GM12878 (cell line): Measurements from ENCODE around the gene LILRB3. TPM values are rescaled to one million over a fixed set of nuclear protein-coding genes. Genes with fewer than 3 reads are reported as not detected.
"Not testable (repeated sequence)": the region's sequence is repeated elsewhere in the genome, so short reads cannot be mapped to it uniquely, and the experiment has no call there.

Experiments
- ATAC-seq: fragments of 200-7000 bp; cut with Tn5 transposase; 3 replicates; pipeline ENCODE4 v1.9.1; 2020; ENCODE audit warnings: mild to moderate bottlenecking, moderate library complexity
- BruUV-seq: library from RNA; stranded (reverse); fragments of 400-500 nt; replicated peaks from 2 replicates; lab custom pipeline; 2021; lab: Mats Ljungman, UMichigan
- CTCF ChIA-PET: fragments of 300-600 bp; sonication (Branson Sonifier 250); formaldehyde crosslinking; extraction: SDS; loops from one replicate; lab custom pipeline; 2021; ENCODE audit warnings: inconsistent platforms; lab: Yijun Ruan, JAX
- POLR2A ChIA-PET: fragments of 350-600 bp; formaldehyde crosslinking; extraction: SDS; loops from one replicate; lab custom pipeline; 2021; ENCODE audit warnings: inconsistent platforms; lab: Charles Lee
- RAD21 ChIA-PET: fragments of 300-600 bp; sonication (Branson Sonifier 250); formaldehyde crosslinking; loops from one replicate; lab custom pipeline; 2023; ENCODE audit warnings: antibody characterized with exemption; ENCODE audit not compliant: unreplicated experiment; lab: Charles Lee
- SMC1A ChIA-PET: fragments of 300-600 bp; sonication (Branson Sonifier 250); formaldehyde crosslinking; loops from one replicate; lab custom pipeline; 2023; ENCODE audit not compliant: unreplicated experiment, uncharacterized antibody; lab: Charles Lee
- DNase-seq: peaks from one replicate; pipeline ENCODE4 v3.0.0-alpha.2; 2011; ENCODE audit warnings: low read depth, low spot score
- FAIRE-seq: peaks from 3 replicates; lab custom pipeline; 2011; peaks lifted over from hg19 to GRCh38; lab: Jason Lieb, UNC
- H2AFZ ChIP-seq: 2 replicates; pipeline ENCODE4 v1.6.0; 2011; ENCODE audit warnings: low read depth, low read length, control low read depth; ENCODE audit not compliant: control insufficient read depth
- H3K27ac ChIP-seq: 2 replicates; pipeline ENCODE4 v1.5.1; 2011; ENCODE audit warnings: control low read depth; ENCODE audit not compliant: control insufficient read depth, insufficient read depth
- H3K27me3 ChIP-seq, 2 experiments: replicated peaks in 1 of 2; 2 replicates each; pipeline versions ENCODE4 v1.6.0 to v1.6.1; 2011; ENCODE audit warnings: low read length in 1 of 2; ENCODE audit not compliant: control insufficient read depth in 2 of 2, insufficient read depth in 2 of 2
- H3K36me3 ChIP-seq, 2 experiments: 2 replicates each; pipeline ENCODE4 v1.5.1; 2011; ENCODE audit warnings: low read length in 1 of 2; ENCODE audit not compliant: control insufficient read depth in 2 of 2, insufficient read depth in 2 of 2
- H3K4me1 ChIP-seq: 2 replicates; pipeline ENCODE4 v1.6.1; 2011; ENCODE audit warnings: mild to moderate bottlenecking, low read length, moderate library complexity, mixed read lengths; ENCODE audit not compliant: control insufficient read depth, insufficient read depth
- H3K4me2 ChIP-seq: 2 replicates; pipeline ENCODE4 v1.6.0; 2011; ENCODE audit warnings: control low read depth; ENCODE audit not compliant: control insufficient read depth, insufficient read depth
- H3K4me3 ChIP-seq: fragments of 200-600 bp; sonication (generic); 2 replicates; pipeline ENCODE4 v1.5.1; 2016
- H3K79me2 ChIP-seq: 2 replicates; pipeline ENCODE4 v1.6.0; 2011; ENCODE audit warnings: low read length; ENCODE audit not compliant: control insufficient read depth, insufficient read depth
- H3K9ac ChIP-seq: 2 replicates; pipeline ENCODE4 v1.8.0; 2011; ENCODE audit warnings: low read length, control low read depth, mixed read lengths; ENCODE audit not compliant: control insufficient read depth, insufficient read depth
- H3K9me3 ChIP-seq: replicated peaks from 3 replicates; pipeline ENCODE4 v1.5.1; 2011; ENCODE audit warnings: mild to moderate bottlenecking, low read length; ENCODE audit not compliant: control insufficient read depth, insufficient read depth
- H4K20me1 ChIP-seq: 2 replicates; pipeline ENCODE4 v1.6.0; 2011; ENCODE audit not compliant: control insufficient read depth, insufficient read depth
- BCL11A ChIP-seq: IDR thresholded peaks from 2 replicates; pipeline ENCODE4 v1.6.1; 2011; ENCODE audit warnings: low read depth, low read length
- BCL3 ChIP-seq: IDR thresholded peaks from 2 replicates; pipeline ENCODE4 v1.6.1; 2011; ENCODE audit warnings: borderline replicate concordance, low read depth, mild to moderate bottlenecking, moderate library complexity, low read length; ENCODE audit not compliant: insufficient read depth, poor library complexity, severe bottlenecking
- E2F8 ChIP-seq: fragments of 450-650 bp; IDR thresholded peaks from 2 replicates; pipeline ENCODE4 v1.6.1; 2018; ENCODE audit warnings: mild to moderate bottlenecking, low read depth, moderate library complexity; ENCODE audit not compliant: partially characterized antibody
- NFYA ChIP-seq: IDR thresholded peaks from 2 replicates; pipeline ENCODE4 v1.6.1; 2011; ENCODE audit warnings: low read depth, mild to moderate bottlenecking, low read length, improper control_type of control experiment, borderline replicate concordance
- ZNF384 ChIP-seq: IDR thresholded peaks from 2 replicates; pipeline ENCODE4 v1.6.1; 2012; ENCODE audit warnings: low read depth, mild to moderate bottlenecking, low read length, improper control_type of control experiment, borderline replicate concordance
- WGBS: methylation state at CpG from one replicate; pipeline ENCODE4 v1.1.6; 2016; ENCODE audit warnings: low lambda C conversion rate; ENCODE audit not compliant: insufficient replicate concordance, insufficient coverage; ENCODE audit errors: missing lambda C conversion rate; 5-methylcytosine and 5-hydroxymethylcytosine counted together
- in situ Hi-C: fragments of 300-500 bp; cut with MboI; formaldehyde crosslinking; loops from 9 replicates; pipeline ENCODE4 v1.14.3; 2018; ENCODE audit warnings: mixed read lengths
- intact Hi-C: fragments of 100-400 bp; cut with micrococcal nuclease; formaldehyde crosslinking; loops from one replicate; pipeline ENCODE4 v1.14.2; 2022; ENCODE audit not compliant: unreplicated experiment
- polyA plus RNA-seq, 11 experiments: library from polyadenylated mRNA; depleted of rRNA in 4 of 11; unstranded in 6 of 11; stranded (reverse) in 5 of 11; fragments of >200 nt; fragmentation: Nextera tagmentation in 4 of 11; fragmentation: Illumina TruSeq in 1 of 11; extraction: Ambion mirVana in 4 of 11; extraction: Trizol in 1 of 11; gene quantifications; 1 replicate in 1 of 11; 2 replicates in 10 of 11; pipeline versions ENCODE4 v1.2.1 to v1.2.3, GENCODE V29; 2011 to 2016; ENCODE audit warnings: inconsistent platforms in 2 of 11, missing spikeins in 2 of 11, low read depth in 1 of 11
- total RNA-seq, 4 experiments: library from RNA; depleted of rRNA in 3 of 4; stranded (reverse); fragments of >200 nt in 3 of 4; fragmentation: Illumina TruSeq in 1 of 4; extraction: Trizol in 1 of 4; gene quantifications; 2 replicates each; pipeline versions ENCODE4 v1.2.1 to v1.2.3, GENCODE V29; 2013 to 2021

The LILRB3 gene
- total and polyA plus RNA-seq, 10 of the 15 experiments (the other 5 are each of a cell fraction or from before 2014, with no cell fraction given), result 0.04 to 1.1 (median 0.18) TPM; not detected in 1

- TF ChIP-seq ZNF384 (no peak), BCL11A (no peak), E2F8 (no peak), NFYA (no peak), BCL3 (no peak)
- TF ChIP-seq, all 136 proteins: peak for 0
Observed at GRCh38 chr19:54216869-54217268, 5.9 kb downstream of the LILRB3 start (continued).

DNA sequence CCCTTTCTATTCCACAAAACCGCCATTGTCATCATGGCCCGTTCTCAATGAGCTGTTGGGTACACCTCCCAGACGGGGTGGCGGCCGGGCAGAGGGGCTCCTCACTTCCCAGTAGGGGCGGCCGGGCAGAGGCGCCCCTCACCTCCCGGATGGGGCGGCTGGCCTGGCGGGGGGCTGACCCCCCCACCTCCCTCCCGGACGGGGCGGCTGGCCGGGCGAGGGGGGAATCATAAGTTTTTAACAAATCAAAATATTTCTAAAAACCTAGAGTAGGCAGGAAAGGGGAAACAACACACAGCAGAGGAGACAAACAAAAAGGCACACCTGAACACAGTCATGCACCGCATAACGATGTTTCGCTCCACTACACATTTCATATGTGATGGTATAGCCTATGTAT, 8.1 kb downstream of the LILRB3 start:
- H3K4me2 ChIP-seq, BruUV-seq, H3K27me3 ChIP-seq, H2AFZ ChIP-seq, H3K9me3 ChIP-seq, H4K20me1 ChIP-seq, intact Hi-C loops, H3K36me3 ChIP-seq, H3K79me2 ChIP-seq, ATAC-seq, DNase-seq, POLR2A ChIA-PET, H3K27ac ChIP-seq, CTCF ChIA-PET, in situ Hi-C loops, SMC1A ChIA-PET, RAD21 ChIA-PET, FAIRE-seq, H3K9ac ChIP-seq, H3K4me3 ChIP-seq: not testable (repeated sequence)
- 97% methylated on average over 11 of the region's 19 CpGs for WGBS
- peaks cover 14% of the 10 kb centered on the region for H3K4me1 ChIP-seq

DNA sequence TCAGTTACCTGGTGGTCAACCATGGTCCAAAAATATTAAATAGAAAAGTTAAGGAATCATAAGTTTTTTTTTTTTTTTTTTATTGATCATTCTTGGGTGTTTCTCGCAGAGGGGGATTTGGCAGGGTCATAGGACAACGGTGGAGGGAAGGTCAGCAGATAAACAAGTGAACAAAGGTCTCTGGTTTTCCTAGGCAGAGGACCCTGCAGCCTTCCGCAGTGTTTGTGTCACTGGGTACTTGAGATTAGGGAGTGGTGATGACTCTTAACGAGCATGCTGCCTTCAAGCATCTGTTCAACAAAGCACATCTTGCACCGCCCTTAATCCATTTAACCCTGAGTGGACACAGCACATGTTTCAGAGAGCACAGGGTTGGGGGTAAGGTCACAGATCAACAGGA, 8.6 kb downstream of the LILRB3 start:
- RAD21 ChIA-PET, POLR2A ChIA-PET, H3K4me3 ChIP-seq, H3K36me3 ChIP-seq, H3K4me2 ChIP-seq, H3K27ac ChIP-seq, H3K9me3 ChIP-seq, CTCF ChIA-PET, intact Hi-C loops, H4K20me1 ChIP-seq, FAIRE-seq, H3K9ac ChIP-seq, H3K27me3 ChIP-seq, ATAC-seq, H2AFZ ChIP-seq, BruUV-seq, in situ Hi-C loops, H3K79me2 ChIP-seq, SMC1A ChIA-PET, DNase-seq: not testable (repeated sequence)
- peaks cover 19% of the 10 kb centered on the region for H3K4me1 ChIP-seq
- WGBS, result 86% methylated on average over 3 of the region's 5 CpGs
